ENCODE data around the gene PCBP3.

DNA sequence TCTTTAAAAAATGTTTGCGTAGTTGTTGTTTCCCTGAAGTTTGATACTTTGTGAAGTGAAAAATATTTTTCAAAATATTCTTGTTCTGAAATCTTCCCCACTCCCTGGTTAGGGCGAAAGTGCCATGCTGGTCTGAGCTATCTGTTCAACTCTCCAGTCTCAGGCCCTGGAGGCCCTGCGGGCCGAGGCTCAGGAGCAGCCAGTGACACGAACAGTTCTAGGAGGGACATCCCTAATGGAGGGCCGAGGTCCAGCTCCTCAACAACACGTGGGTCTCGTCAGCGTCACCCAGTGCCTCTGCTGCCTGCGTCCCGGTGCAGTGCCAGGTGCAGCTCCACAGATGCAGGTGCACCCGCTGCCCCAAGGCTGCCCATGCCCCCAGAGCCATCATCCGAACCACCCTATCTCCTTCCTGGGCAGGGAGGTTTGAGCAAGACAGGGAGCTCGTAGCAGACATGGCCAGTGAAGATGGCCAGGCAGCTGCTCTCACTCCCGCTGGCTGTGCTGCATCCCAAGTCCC is 268.3 kb downstream of the PCBP3 start:
- TF ChIP-seq, protein P1, sequence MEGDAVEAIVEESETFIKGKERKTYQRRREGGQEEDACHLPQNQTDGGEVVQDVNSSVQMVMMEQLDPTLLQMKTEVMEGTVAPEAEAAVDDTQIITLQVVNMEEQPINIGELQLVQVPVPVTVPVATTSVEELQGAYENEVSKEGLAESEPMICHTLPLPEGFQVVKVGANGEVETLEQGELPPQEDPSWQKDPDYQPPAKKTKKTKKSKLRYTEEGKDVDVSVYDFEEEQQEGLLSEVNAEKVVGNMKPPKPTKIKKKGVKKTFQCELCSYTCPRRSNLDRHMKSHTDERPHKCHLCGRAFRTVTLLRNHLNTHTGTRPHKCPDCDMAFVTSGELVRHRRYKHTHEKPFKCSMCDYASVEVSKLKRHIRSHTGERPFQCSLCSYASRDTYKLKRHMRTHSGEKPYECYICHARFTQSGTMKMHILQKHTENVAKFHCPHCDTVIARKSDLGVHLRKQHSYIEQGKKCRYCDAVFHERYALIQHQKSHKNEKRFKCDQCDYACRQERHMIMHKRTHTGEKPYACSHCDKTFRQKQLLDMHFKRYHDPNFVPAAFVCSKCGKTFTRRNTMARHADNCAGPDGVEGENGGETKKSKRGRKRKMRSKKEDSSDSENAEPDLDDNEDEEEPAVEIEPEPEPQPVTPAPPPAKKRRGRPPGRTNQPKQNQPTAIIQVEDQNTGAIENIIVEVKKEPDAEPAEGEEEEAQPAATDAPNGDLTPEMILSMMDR (conservative IDR thresholded peaks at IDR 0.05), result no peak
- TF ChIP-seq EZH2 (IDR thresholded peaks at IDR 0.05; ENCODE audit: low read depth), result no peak
